K562 (cell line): ENCODE measurements around the gene CTSL. TPM values are rescaled to one million over a fixed set of nuclear protein-coding genes. Genes with fewer than 3 reads are reported as not detected.

Experiments used
- ADNP ChIP-seq: fragments of 200-800 bp; sonication (Bioruptor generic); IDR thresholded peaks from 2 replicates; pipeline ENCODE4 v1.6.1; 2016; ENCODE audit warnings: missing genetic modification characterization, missing compliant biosample characterization
- CBFA2T3 ChIP-seq: fragments of 450-650 bp; IDR thresholded peaks from 2 replicates; pipeline ENCODE4 v1.6.1; 2017
- DPF2 ChIP-seq: fragments of 450-650 bp; IDR thresholded peaks from 2 replicates; pipeline ENCODE4 v1.6.1; 2016
- FOXM1 ChIP-seq, 2 experiments: fragments of 450-650 bp in 1 of 2; sonication (generic) in 1 of 2; formaldehyde crosslinking in 1 of 2; IDR thresholded peaks; 2 replicates each; pipeline versions ENCODE4 v1.6.1 to v1.9.0; 2017 to 2022; ENCODE audit warnings: low read depth in 2 of 2, mild to moderate bottlenecking in 2 of 2, missing genetic modification reagents in 1 of 2, moderate library complexity in 1 of 2
- HLTF ChIP-seq: fragments of 450-650 bp; IDR thresholded peaks from 2 replicates; pipeline ENCODE4 v1.6.1; 2016
- KDM1A ChIP-seq, 2 experiments: fragments of 450-650 bp; IDR thresholded peaks; 2 replicates each; pipeline ENCODE4 v1.6.1; 2016; ENCODE audit warnings: mild to moderate bottlenecking in 2 of 2
- MTA2 ChIP-seq: fragments of 450-650 bp; IDR thresholded peaks from 2 replicates; pipeline ENCODE4 v1.6.1; 2016; ENCODE audit warnings: low read depth
- MYNN ChIP-seq, 2 experiments: sonication (generic); formaldehyde crosslinking in 1 of 2; IDR thresholded peaks; 2 replicates each; pipeline versions ENCODE4 v1.5.0 to v1.6.1; 2016 to 2020; ENCODE audit warnings: antibody characterized with exemption in 1 of 2, missing genetic modification reagents in 1 of 2
- NCOR1 ChIP-seq: fragments of 450-650 bp; IDR thresholded peaks from 2 replicates; pipeline ENCODE4 v1.6.1; 2016; ENCODE audit warnings: mild to moderate bottlenecking, moderate library complexity
- NFIC ChIP-seq: fragments of 450-650 bp; IDR thresholded peaks from 2 replicates; pipeline ENCODE4 v1.6.1; 2017; ENCODE audit warnings: mild to moderate bottlenecking, inconsistent platforms
- PCBP2 ChIP-seq: fragments of 200-400 bp; formaldehyde crosslinking; IDR thresholded peaks from 2 replicates; pipeline ENCODE4 v1.6.1; 2018; ENCODE audit warnings: low read length, low read depth, mild to moderate bottlenecking, moderate library complexity; ENCODE audit not compliant: poor library complexity, severe bottlenecking
- RBFOX2 ChIP-seq: fragments of 200-400 bp; formaldehyde crosslinking; IDR thresholded peaks from 2 replicates; pipeline ENCODE4 v1.6.1; 2017; ENCODE audit warnings: low read depth, mild to moderate bottlenecking, low read length, moderate library complexity
- RBM22 ChIP-seq: fragments of 200-400 bp; formaldehyde crosslinking; IDR thresholded peaks from 2 replicates; pipeline ENCODE4 v1.6.1; 2018; ENCODE audit warnings: low read length, low read depth; ENCODE audit not compliant: poor library complexity, severe bottlenecking
- SOX6 ChIP-seq: fragments of 450-650 bp; IDR thresholded peaks from 2 replicates; pipeline ENCODE4 v1.6.1; 2014; ENCODE audit warnings: mild to moderate bottlenecking
- SRSF3 ChIP-seq: fragments of 200-400 bp; formaldehyde crosslinking; IDR thresholded peaks from 2 replicates; pipeline ENCODE4 v1.6.1; 2016; ENCODE audit warnings: mild to moderate bottlenecking, low read length, moderate library complexity; ENCODE audit not compliant: insufficient read depth
- SRSF7 ChIP-seq: fragments of 200-400 bp; formaldehyde crosslinking; optimal IDR thresholded peaks from 2 replicates; pipeline ENCODE3; 2017; ENCODE audit warnings: mild to moderate bottlenecking, low read depth, low read length
- TAL1 ChIP-seq: fragments of 450-650 bp; IDR thresholded peaks from 2 replicates; pipeline ENCODE4 v1.6.1; 2016; ENCODE audit warnings: mild to moderate bottlenecking
- XRCC5 ChIP-seq: fragments of 200-400 bp; formaldehyde crosslinking; IDR thresholded peaks from 2 replicates; pipeline ENCODE4 v1.6.1; 2017; ENCODE audit warnings: low read depth, mild to moderate bottlenecking, low read length
- ZNF445 ChIP-seq: fragments of 250-450 bp; sonication (Bioruptor Pico); IDR thresholded peaks from 2 replicates; pipeline ENCODE4 v1.4.0; 2020; ENCODE audit warnings: low read depth, mild to moderate bottlenecking, moderate library complexity
- ZNF584 ChIP-seq: fragments of 200-800 bp; sonication (Bioruptor generic); IDR thresholded peaks from 2 replicates; pipeline ENCODE4 v1.6.1; 2016; ENCODE audit warnings: low read depth, mild to moderate bottlenecking, missing genetic modification characterization, missing compliant biosample characterization
- ZNF589 ChIP-seq: fragments of 200-800 bp; sonication (Bioruptor generic); IDR thresholded peaks from 2 replicates; pipeline ENCODE4 v1.6.1; 2016; ENCODE audit warnings: low read depth, missing genetic modification characterization, missing compliant biosample characterization
- polyA plus RNA-seq, 8 experiments: library from polyadenylated mRNA; depleted of rRNA in 4 of 8; stranded (reverse) in 5 of 8; unstranded in 3 of 8; fragments of >200 nt; fragmentation: Nextera tagmentation in 2 of 8; fragmentation: Illumina TruSeq in 1 of 8; extraction: Ambion mirVana in 2 of 8; extraction: Trizol in 1 of 8; gene quantifications; 2 replicates each; pipeline versions ENCODE4 v1.2.1 to v1.2.3, GENCODE V29; 2011 to 2014; ENCODE audit warnings: inconsistent platforms in 1 of 8, missing spikeins in 1 of 8
- total RNA-seq, 7 experiments: library from RNA; depleted of rRNA in 6 of 7; stranded (reverse); fragments of >200 nt in 6 of 7; fragmentation: Illumina TruSeq in 2 of 7; extraction: Trizol in 2 of 7; gene quantifications; 2 replicates each; pipeline versions ENCODE4 v1.2.1 to v1.2.3, GENCODE V29; 2011 to 2021; ENCODE audit warnings: low replicate concordance in 1 of 7
- TF ChIP-seq, protein P1 (sequence below): fragments of 250-450 bp; sonication (Bioruptor Pico); IDR thresholded peaks from 2 replicates; pipeline ENCODE4 v1.9.0; 2021; ENCODE audit warnings: mild to moderate bottlenecking, inconsistent platforms
- TF ChIP-seq, protein P2 (sequence below): fragments of 250-450 bp; sonication (Bioruptor Pico); IDR thresholded peaks from 2 replicates; pipeline ENCODE4 v1.4.0; 2020; ENCODE audit warnings: mild to moderate bottlenecking, moderate library complexity

Gene CTSL
- total and polyA plus RNA-seq, 9 of the 15 experiments (the other 6 are each of a cell fraction or from before 2014, with no cell fraction given): 55.9 to 165 (median 93.7) TPM

DNA sequence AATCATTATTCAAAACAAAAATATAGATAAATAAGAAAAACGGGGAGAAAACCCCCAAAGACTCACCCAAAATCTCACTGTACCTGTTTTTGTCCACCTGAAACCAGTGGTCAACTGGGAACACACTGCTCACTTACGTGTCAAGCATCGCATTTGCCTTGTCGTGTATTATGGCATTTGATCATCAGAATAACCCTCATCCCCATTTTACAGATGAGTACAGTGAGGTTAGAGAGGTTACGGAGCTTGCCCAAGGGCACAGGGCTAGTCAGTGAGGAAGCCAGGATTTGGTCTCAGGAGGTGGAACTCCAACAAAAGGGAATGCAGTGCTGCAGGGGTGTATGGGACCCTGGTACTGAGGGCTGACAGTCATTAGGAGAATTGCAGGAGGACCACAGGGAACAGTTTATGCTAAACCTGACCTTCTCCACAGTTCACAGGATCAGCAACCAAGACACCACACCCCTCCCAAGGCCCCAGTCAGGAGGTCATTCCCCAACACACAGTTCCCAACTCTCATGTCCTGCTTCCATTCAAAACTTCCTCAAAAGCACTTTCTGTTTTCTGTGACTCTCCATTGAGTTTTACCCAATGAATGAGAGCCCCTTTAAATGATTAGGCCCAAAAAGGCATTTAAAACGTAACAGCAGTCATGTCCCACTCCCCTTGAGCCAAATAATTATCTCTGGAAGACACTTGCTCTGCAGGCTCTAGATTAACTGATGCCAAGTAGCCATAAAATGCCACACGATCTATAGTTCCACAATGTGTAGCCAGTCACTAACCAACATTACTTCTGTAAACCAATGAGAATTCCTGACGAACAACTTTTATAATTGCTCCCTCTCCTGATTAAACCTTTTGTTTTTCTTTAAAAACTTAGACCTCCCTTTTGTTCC is 50.8 kb downstream of the CTSL start (continued):
- no peak for TF ChIP-seq RBM22
- TF ChIP-seq, protein P1, sequence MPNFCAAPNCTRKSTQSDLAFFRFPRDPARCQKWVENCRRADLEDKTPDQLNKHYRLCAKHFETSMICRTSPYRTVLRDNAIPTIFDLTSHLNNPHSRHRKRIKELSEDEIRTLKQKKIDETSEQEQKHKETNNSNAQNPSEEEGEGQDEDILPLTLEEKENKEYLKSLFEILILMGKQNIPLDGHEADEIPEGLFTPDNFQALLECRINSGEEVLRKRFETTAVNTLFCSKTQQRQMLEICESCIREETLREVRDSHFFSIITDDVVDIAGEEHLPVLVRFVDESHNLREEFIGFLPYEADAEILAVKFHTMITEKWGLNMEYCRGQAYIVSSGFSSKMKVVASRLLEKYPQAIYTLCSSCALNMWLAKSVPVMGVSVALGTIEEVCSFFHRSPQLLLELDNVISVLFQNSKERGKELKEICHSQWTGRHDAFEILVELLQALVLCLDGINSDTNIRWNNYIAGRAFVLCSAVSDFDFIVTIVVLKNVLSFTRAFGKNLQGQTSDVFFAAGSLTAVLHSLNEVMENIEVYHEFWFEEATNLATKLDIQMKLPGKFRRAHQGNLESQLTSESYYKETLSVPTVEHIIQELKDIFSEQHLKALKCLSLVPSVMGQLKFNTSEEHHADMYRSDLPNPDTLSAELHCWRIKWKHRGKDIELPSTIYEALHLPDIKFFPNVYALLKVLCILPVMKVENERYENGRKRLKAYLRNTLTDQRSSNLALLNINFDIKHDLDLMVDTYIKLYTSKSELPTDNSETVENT (CRISPR knock-in tag): no peak
- TF ChIP-seq MTA2: peak; percentile 59
- TF ChIP-seq KDM1A (IDR thresholded peaks at IDR 0.05): peak in 1 of 2 experiments; percentile 33; a peak in 1 of 4 replicates
- no peak for TF ChIP-seq ZNF589 (CRISPR knock-in tag)
- TF ChIP-seq NCOR1: peak; percentile 48; the same call in 1 of the 2 replicates
- no peak for TF ChIP-seq SRSF7
- no peak for TF ChIP-seq PCBP2
- 0 out of 2 replicates have a peak, but pooled peaks have one; percentile 19 for TF ChIP-seq FOXM1 (IDR thresholded peaks at IDR 0.05; ENCODE audit: low read depth)
- TF ChIP-seq FOXM1 (CRISPR knock-in tag; IDR thresholded peaks at IDR 0.05; ENCODE audit: low read depth): no peak
- TF ChIP-seq MYNN (IDR thresholded peaks at IDR 0.05): no peak
- no peak for TF ChIP-seq MYNN (CRISPR knock-in tag; IDR thresholded peaks at IDR 0.05)
- peak; percentile 57; the same call in 1 of the 2 replicates for TF ChIP-seq ADNP (tag)
- peak; percentile 72 for TF ChIP-seq TAL1
- peak; percentile 52 for TF ChIP-seq DPF2
- TF ChIP-seq ZNF445 (CRISPR knock-in tag): no peak
- no peak for TF ChIP-seq RBFOX2
- TF ChIP-seq XRCC5: no peak
- TF ChIP-seq HLTF: no peak
- TF ChIP-seq CBFA2T3: peak; percentile 82
- TF ChIP-seq NFIC: peak; percentile 52
- no peak for TF ChIP-seq ZNF584
- no peak for TF ChIP-seq SRSF3
- TF ChIP-seq, protein P2, sequence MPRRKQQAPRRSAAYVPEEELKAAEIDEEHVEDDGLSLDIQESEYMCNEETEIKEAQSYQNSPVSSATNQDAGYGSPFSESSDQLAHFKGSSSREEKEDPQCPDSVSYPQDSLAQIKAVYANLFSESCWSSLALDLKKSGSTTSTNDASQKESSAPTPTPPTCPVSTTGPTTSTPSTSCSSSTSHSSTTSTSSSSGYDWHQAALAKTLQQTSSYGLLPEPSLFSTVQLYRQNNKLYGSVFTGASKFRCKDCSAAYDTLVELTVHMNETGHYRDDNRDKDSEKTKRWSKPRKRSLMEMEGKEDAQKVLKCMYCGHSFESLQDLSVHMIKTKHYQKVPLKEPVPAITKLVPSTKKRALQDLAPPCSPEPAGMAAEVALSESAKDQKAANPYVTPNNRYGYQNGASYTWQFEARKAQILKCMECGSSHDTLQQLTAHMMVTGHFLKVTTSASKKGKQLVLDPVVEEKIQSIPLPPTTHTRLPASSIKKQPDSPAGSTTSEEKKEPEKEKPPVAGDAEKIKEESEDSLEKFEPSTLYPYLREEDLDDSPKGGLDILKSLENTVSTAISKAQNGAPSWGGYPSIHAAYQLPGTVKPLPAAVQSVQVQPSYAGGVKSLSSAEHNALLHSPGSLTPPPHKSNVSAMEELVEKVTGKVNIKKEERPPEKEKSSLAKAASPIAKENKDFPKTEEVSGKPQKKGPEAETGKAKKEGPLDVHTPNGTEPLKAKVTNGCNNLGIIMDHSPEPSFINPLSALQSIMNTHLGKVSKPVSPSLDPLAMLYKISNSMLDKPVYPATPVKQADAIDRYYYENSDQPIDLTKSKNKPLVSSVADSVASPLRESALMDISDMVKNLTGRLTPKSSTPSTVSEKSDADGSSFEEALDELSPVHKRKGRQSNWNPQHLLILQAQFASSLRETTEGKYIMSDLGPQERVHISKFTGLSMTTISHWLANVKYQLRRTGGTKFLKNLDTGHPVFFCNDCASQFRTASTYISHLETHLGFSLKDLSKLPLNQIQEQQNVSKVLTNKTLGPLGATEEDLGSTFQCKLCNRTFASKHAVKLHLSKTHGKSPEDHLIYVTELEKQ: no peak
- TF ChIP-seq SOX6: 0 out of 2 replicates have a peak, but pooled peaks have one; percentile 20
